GM18502 (cell line): ENCODE data around the gene ABLIM2.

Experiments used
- ATAC-seq: cut with Tn5 transposase; IDR thresholded peaks from one replicate; pipeline ENCODE4 v1.9.1; 2021; ENCODE audit warnings: mild to moderate bottlenecking; ENCODE audit not compliant: unreplicated experiment, poor library complexity

ABLIM2 gene

GRCh38 chr4:8090744-8091301 lies 67.8 kb downstream of the ABLIM2 start:
- no peak for ATAC-seq

GRCh38 chr4:8090312-8090711 lies 68.3 kb downstream of the ABLIM2 start:
- no peak for ATAC-seq

- no peak for ATAC-seq
Observed at GRCh38 chr4:8089862-8090261, 68.8 kb downstream of the ABLIM2 start.

GRCh38 chr4:8088966-8089491 lies 69.6 kb downstream of the ABLIM2 start:
- ATAC-seq: no peak

GRCh38 chr4:8087921-8088495 lies 70.6 kb downstream of the ABLIM2 start:
- ATAC-seq: no peak

- ATAC-seq: no peak
Observed at GRCh38 chr4:8086783-8087445, 71.7 kb downstream of the ABLIM2 start.

GRCh38 chr4:8085491-8086117 lies 73.0 kb downstream of the ABLIM2 start:
- no peak for ATAC-seq

- no peak for ATAC-seq
Observed at GRCh38 chr4:8084712-8085490, 73.7 kb downstream of the ABLIM2 start.

GRCh38 chr4:8084031-8084660 lies 74.5 kb downstream of the ABLIM2 start:
- no peak for ATAC-seq

GRCh38 chr4:8083086-8083825 lies 75.4 kb downstream of the ABLIM2 start:
- no peak for ATAC-seq

GRCh38 chr4:8082517-8083055 lies 76.0 kb downstream of the ABLIM2 start:
- ATAC-seq: no peak

- ATAC-seq: no peak
Observed at GRCh38 chr4:8081621-8082516, 76.7 kb downstream of the ABLIM2 start.

- no peak for ATAC-seq
Observed at GRCh38 chr4:8081171-8081570, 77.4 kb downstream of the ABLIM2 start.

- no peak for ATAC-seq
Observed at GRCh38 chr4:8080754-8081065, 77.9 kb downstream of the ABLIM2 start.

- no peak for ATAC-seq
Observed at GRCh38 chr4:8079916-8080753, 78.5 kb downstream of the ABLIM2 start.

- no peak for ATAC-seq
Observed at GRCh38 chr4:8079031-8079885, 79.4 kb downstream of the ABLIM2 start.

GRCh38 chr4:8078610-8079015 lies 80.0 kb downstream of the ABLIM2 start:
- ATAC-seq: no peak
